WERI-Rb-1 (cell line): Measurements from ENCODE around the gene STIM1.
"Not testable (repeated sequence)": the region's sequence is repeated elsewhere in the genome, so short reads cannot be mapped to it uniquely, and the experiment has no call there.

Source experiments
- DNase-seq: peaks from one replicate; pipeline ENCODE4 v3.0.0-alpha.2; 2020
- H3K27ac ChIP-seq: fragments of 250-450 bp; sonication (Bioruptor Pico); 2 replicates; pipeline ENCODE4 v1.5.1; 2020; ENCODE audit warnings: mild to moderate bottlenecking, moderate library complexity
- H3K27me3 ChIP-seq: fragments of 250-450 bp; sonication (Bioruptor Pico); 2 replicates; pipeline ENCODE4 v1.5.1; 2021; ENCODE audit warnings: mild to moderate bottlenecking, low read depth, moderate library complexity; ENCODE audit not compliant: insufficient read depth, severe bottlenecking
- H3K36me3 ChIP-seq: fragments of 250-450 bp; sonication (Bioruptor Pico); 2 replicates; pipeline ENCODE4 v1.5.1; 2020; ENCODE audit warnings: mild to moderate bottlenecking, moderate library complexity
- H3K4me3 ChIP-seq: 2 replicates; pipeline ENCODE4 v1.5.1; 2011; ENCODE audit warnings: low read depth, mild to moderate bottlenecking, control low read depth, low read length
- H3K9me3 ChIP-seq: fragments of 250-450 bp; sonication (Bioruptor Pico); 2 replicates; pipeline ENCODE4 v1.5.1; 2021; ENCODE audit warnings: mild to moderate bottlenecking, moderate library complexity; ENCODE audit not compliant: severe bottlenecking
- CTCF ChIP-seq: IDR thresholded peaks from 2 replicates; pipeline ENCODE4 v1.5.1; 2011; ENCODE audit warnings: low read depth, mild to moderate bottlenecking, control low read depth, inconsistent platforms, low read length

STIM1 gene

GRCh38 chr11:3893311-3893710 is 37.8 kb downstream of the STIM1 start:
- Histone ChIP-seq H3K4me3 (no peak overlapping the region), H3K27ac (no peak overlapping the region), H3K27me3 (no peaks in the 10 kb centered on the region), H3K9me3 (no peaks in the 10 kb centered on the region), H3K36me3 (no peaks in the 10 kb centered on the region)
- TF ChIP-seq CTCF, result no peak
- DNase-seq, result no peak

- no peak overlapping the region for H3K27ac ChIP-seq
- DNase-seq, result no peak
- H3K36me3 ChIP-seq, result no peaks in the 10 kb centered on the region
- H3K9me3 ChIP-seq, result no peaks in the 10 kb centered on the region
- H3K4me3 ChIP-seq, result no peak overlapping the region
- no peak for TF ChIP-seq CTCF
- H3K27me3 ChIP-seq, result no peaks in the 10 kb centered on the region
These were observed 38.8 kb downstream of the STIM1 start for GRCh38 chr11:3894128-3894731.

GRCh38 chr11:3896644-3897043 is 41.2 kb downstream of the STIM1 start:
- no peak for TF ChIP-seq CTCF
- H3K36me3 ChIP-seq, result no peaks in the 10 kb centered on the region
- H3K27ac ChIP-seq, result no peak overlapping the region
- no peak overlapping the region for H3K4me3 ChIP-seq
- H3K27me3 ChIP-seq, result no peaks in the 10 kb centered on the region
- H3K9me3 ChIP-seq, result no peaks in the 10 kb centered on the region
- no peak for DNase-seq

GRCh38 chr11:3900230-3900629 is 44.8 kb downstream of the STIM1 start:
- not testable (repeated sequence) for H3K27me3 ChIP-seq, H3K27ac ChIP-seq

GRCh38 chr11:3901249-3902025 is 46.0 kb downstream of the STIM1 start:
- Histone ChIP-seq H3K27ac (no peak overlapping the region), H3K36me3 (no peaks in the 10 kb centered on the region), H3K9me3 (no peaks in the 10 kb centered on the region), H3K27me3 (no peaks in the 10 kb centered on the region), H3K4me3 (no peak overlapping the region)
- no peak for DNase-seq
- TF ChIP-seq CTCF, result no peak

More at GRCh38 chr11:3900230-3900629, 44.8 kb downstream of the STIM1 start:
- not testable (repeated sequence) for DNase-seq, H3K9me3 ChIP-seq, H3K36me3 ChIP-seq, H3K4me3 ChIP-seq

GRCh38 chr11:3902441-3902840 is 47.0 kb downstream of the STIM1 start:
- Histone ChIP-seq H3K36me3 (no peaks in the 10 kb centered on the region), H3K27me3 (no peaks in the 10 kb centered on the region), H3K4me3 (no peak overlapping the region), H3K9me3 (no peaks in the 10 kb centered on the region), H3K27ac (no peak overlapping the region)
- TF ChIP-seq CTCF, result no peak
- no peak for DNase-seq
